HL-60/S4 treated with retinoic acid at 250 ng/mL for 4 days and 3 days (cell line): ENCODE results near the gene B4GALNT3.

ENCODE experiments used
- in situ Hi-C: fragments of 300-500 bp; cut with MboI; formaldehyde crosslinking; loops from 2 replicates; pipeline ENCODE4 v1.7.0; 2022; ENCODE audit warnings: low sequenced_read_pairs

Gene B4GALNT3

GRCh38 chr12:507391-507796, 47.7 kb downstream of the B4GALNT3 start:
- in situ Hi-C loops = no loop called here

GRCh38 chr12:508145-508544, 48.4 kb downstream of the B4GALNT3 start:
- in situ Hi-C loops = no loop called here

GRCh38 chr12:508795-509194, 49.1 kb downstream of the B4GALNT3 start:
- in situ Hi-C loops = no loop called here

- in situ Hi-C loops = no loop called here
These were observed 49.8 kb downstream of the B4GALNT3 start for GRCh38 chr12:509500-509899.

GRCh38 chr12:510071-510825, 50.5 kb downstream of the B4GALNT3 start:
- in situ Hi-C loops = no loop called here

- in situ Hi-C loops = no loop called here
These were observed 53.2 kb downstream of the B4GALNT3 start for GRCh38 chr12:512933-513332.

- in situ Hi-C loops = no loop called here
These were observed 53.7 kb downstream of the B4GALNT3 start for GRCh38 chr12:513446-513845.

GRCh38 chr12:517538-517937, 57.8 kb downstream of the B4GALNT3 start:
- in situ Hi-C loops = no loop called here

GRCh38 chr12:520119-520518, 60.4 kb downstream of the B4GALNT3 start:
- in situ Hi-C loops = no loop called here

- in situ Hi-C loops = no loop called here
These were observed 63.1 kb downstream of the B4GALNT3 start for GRCh38 chr12:522692-523378.

GRCh38 chr12:524167-524951, 64.6 kb downstream of the B4GALNT3 start:
- in situ Hi-C loops = no loop called here

GRCh38 chr12:526089-526488, 66.3 kb downstream of the B4GALNT3 start:
- in situ Hi-C loops = no loop called here

GRCh38 chr12:527241-527640, 67.5 kb downstream of the B4GALNT3 start:
- in situ Hi-C loops = no loop called here

- in situ Hi-C loops = no loop called here
These were observed 68.0 kb downstream of the B4GALNT3 start for GRCh38 chr12:527729-528128.

- in situ Hi-C loops = loop anchor here (10.0 kb wide), 1 partner anchor 76 kb away; the partner anchor contains the start of gene B4GALNT3
These were observed 70.6 kb downstream of the B4GALNT3 start for GRCh38 chr12:530308-530707.

- in situ Hi-C loops = loop anchor here (10.0 kb wide), 1 partner anchor 76 kb away; the partner anchor contains the start of gene B4GALNT3
These were observed 71.1 kb downstream of the B4GALNT3 start for GRCh38 chr12:530821-531220.

- in situ Hi-C loops = loop anchor here (10.0 kb wide), 1 partner anchor 77 kb away; the partner anchor contains the start of gene B4GALNT3
These were observed 72.3 kb downstream of the B4GALNT3 start for GRCh38 chr12:531951-532585.

GRCh38 chr12:532908-533565, 73.3 kb downstream of the B4GALNT3 start:
- in situ Hi-C loops = loop anchor here (10.0 kb wide), 1 partner anchor 78 kb away; the partner anchor contains the start of gene B4GALNT3

- in situ Hi-C loops = loop anchor here (10.0 kb wide), 1 partner anchor 79 kb away; the partner anchor contains the start of gene B4GALNT3
These were observed 74.0 kb downstream of the B4GALNT3 start for GRCh38 chr12:533718-534117.

GRCh38 chr12:534216-534615, 74.5 kb downstream of the B4GALNT3 start:
- in situ Hi-C loops = loop anchor here (10.0 kb wide), 1 partner anchor 79 kb away; the partner anchor contains the start of gene B4GALNT3
